HG02870 (cell line): ENCODE data around the gene CDIPT.
"Not testable (repeated sequence)": the region's sequence is repeated elsewhere in the genome, so short reads cannot be mapped to it uniquely, and the experiment has no call there.

Experiments
- ATAC-seq: cut with Tn5 transposase; IDR thresholded peaks from one replicate; pipeline ENCODE4 v1.9.1; 2021; ENCODE audit warnings: mild to moderate bottlenecking, moderate library complexity; ENCODE audit not compliant: unreplicated experiment

The CDIPT gene

DNA sequence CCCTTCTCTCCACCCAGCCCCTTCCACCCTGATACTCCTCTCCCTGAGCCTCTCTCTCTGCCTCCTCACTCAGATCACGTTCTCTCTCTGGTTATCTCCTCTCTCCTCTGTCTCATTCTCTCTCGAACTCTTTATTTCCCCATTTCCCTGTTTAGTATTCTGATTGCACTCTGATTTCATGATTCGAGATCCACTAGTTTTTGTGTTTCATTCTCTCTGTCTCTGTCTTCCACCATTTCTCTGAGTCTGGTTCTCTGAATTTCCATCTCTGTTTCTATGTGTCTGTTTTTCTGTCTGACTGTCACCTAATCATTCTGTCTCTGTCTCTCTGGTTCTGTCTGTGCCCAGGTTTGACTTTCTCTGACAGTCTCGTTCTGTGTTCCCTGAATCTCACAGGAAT lies 34.3 kb upstream of the CDIPT start:
- no peak for ATAC-seq

DNA sequence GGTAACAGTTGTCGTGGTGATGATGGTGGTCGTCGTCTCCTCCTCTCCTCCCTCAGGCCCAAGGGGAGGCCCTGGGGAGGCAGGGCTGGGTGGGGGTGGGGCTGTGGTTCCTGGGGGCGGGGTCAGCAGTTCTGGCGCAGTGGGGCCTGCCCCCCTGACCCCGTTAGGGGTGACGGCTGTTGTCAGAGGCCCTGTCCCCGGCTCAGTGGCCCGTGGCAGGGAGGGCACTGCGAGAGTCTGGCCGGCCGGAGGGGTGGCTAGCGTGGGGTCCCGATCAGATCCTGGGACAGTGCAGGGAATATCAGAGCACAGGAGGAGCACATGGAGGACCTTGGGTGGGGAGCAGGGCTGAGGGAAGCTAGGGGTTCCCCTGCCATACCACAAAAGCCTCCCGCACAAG lies 33.8 kb upstream of the CDIPT start:
- no peak for ATAC-seq

DNA sequence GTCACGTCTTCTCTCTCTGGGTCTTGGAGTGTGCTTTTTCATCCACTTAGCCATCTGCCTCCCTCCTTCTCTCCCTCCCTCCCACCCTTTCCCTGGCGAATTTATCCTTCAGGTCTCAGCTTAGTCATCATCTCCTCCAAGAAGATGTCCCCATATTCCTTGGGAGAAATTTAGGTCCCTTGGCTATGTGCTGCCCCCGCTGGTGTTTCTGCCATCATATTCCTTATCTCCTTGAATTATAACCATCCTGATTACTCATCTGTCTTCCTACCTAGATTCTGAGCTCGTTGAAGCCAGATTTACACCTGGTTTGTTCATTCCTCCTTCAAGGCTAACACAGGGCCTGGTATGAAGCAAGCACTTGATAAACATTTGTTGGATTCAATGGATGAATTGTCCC lies 31.3 kb upstream of the CDIPT start:
- no peak for ATAC-seq

- ATAC-seq = no peak
These were observed 30.5 kb upstream of the CDIPT start for GRCh38 chr16:29893553-29893952.

- ATAC-seq = no peak
These were observed 29.4 kb upstream of the CDIPT start for GRCh38 chr16:29892458-29892813.

GRCh38 chr16:29891525-29892457 lies 28.8 kb upstream of the CDIPT start:
- ATAC-seq = no peak

DNA sequence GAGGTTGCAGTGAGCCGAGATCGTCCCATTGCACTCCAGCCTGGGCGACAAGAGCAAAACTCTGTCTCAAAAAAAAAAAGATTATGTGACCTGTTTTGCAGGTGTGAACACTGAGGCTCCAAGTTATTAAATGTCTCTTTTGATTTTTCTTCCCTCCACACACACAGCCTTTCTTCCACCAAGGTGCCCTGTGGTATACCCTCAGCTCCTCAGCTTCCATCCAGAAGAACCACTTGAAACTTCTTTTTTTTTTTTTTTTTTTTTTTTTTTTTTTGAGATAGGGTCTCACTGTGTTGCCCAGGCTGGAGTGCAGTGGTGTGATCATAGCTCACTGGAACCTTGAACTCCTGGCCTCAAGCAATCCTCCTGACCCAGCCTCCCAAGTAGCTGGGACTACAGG lies 26.3 kb upstream of the CDIPT start:
- not testable (repeated sequence) for ATAC-seq

DNA sequence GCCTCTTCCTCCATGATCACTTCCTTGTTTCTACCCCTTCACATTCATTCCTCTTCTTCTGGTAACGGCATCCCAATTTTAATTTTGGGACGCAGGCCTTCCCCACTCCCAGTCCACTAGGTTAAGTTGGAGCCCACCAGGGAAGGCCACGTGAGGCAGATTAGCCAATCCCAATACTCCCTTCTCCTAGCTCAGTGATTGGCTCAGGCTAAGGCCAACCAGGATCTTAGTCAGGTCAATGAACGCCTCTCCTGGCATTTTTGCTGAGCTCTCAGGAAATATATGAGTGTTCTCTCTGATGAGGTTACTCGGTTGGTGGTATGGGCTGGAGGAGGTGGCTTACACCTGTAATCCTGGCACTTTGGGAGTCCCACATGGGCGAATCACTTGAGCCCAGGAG lies 21.0 kb upstream of the CDIPT start:
- no peak for ATAC-seq

DNA sequence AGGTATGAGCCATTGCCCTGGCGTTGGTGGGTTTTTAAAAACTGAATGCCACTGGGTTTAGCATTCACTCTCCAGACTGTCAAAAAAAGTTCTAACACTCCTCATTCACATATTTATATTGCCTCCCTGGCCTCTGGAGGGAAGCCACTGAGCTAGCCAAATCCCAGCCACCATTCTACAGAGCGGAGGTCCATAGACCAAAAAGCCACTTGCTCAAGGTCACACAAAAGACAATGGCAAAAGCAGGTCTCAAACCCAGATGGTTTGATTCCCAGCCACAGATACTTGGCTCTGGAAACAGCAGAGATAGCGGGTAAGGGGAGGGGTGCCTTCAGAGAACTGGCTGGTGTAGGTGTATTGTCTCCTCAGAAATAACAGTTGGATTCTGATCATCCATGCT lies 18.0 kb upstream of the CDIPT start:
- ATAC-seq = no peak

- no peak for ATAC-seq
These were observed 15.1 kb upstream of the CDIPT start for GRCh38 chr16:29878172-29878571.

DNA sequence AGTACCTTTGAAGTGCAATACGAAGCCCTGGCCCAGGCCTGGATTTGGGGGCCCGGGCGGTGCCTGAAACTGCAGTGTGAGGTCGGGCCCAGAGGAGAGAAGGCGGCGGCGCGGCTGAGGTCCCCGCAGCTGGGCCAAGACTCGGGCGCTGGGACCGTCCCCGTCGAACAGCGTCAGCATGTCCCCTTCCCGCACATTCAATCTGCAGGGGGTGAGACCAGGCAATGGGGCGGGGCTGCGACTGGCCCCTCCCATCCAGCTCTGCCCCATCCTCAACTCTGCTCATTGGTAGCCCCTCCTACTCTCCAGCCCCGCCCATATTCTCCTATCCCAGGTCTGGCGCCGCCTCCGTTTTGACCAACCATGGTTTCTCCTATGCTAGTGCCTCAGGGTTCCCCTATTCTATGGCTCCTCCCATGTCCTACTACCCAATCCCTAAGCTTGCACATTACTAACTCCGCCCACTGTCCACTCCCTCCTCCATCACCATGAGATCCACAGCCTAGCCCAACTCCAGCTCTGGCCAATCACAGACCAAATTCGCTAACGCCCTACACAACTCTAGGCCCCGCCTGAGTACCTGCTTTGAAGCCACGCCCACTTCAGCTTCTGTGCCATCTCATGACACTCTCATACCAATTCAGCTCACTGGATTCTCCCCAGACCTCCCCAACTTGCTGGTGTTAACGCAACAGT lies 14.4 kb upstream of the CDIPT start:
- ATAC-seq = no peak

GRCh38 chr16:29876594-29877249 lies 13.7 kb upstream of the CDIPT start:
- no peak for ATAC-seq

DNA sequence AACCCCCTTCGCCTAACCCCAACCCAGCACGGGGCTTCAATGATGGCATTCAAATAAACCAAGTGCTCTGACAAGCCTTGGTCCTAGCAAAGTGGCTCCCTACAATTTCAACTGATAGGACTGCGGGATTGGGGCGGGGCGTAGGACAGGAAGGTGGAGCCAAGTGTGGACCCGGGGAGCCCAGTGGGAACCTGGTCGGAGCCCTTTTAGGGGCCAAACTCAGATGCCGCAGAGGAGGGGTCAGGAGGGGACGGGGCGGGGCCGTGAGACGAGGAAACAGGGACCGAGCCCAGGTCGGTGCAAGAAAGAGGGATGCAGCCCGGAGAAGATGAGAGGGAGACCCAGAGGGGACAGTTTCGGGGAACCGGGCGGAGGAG lies 13.2 kb upstream of the CDIPT start:
- ATAC-seq = no peak

- ATAC-seq = no peak
These were observed 12.2 kb upstream of the CDIPT start for GRCh38 chr16:29875206-29875605.

- ATAC-seq = no peak
These were observed 10.3 kb upstream of the CDIPT start for GRCh38 chr16:29873319-29873718.

DNA sequence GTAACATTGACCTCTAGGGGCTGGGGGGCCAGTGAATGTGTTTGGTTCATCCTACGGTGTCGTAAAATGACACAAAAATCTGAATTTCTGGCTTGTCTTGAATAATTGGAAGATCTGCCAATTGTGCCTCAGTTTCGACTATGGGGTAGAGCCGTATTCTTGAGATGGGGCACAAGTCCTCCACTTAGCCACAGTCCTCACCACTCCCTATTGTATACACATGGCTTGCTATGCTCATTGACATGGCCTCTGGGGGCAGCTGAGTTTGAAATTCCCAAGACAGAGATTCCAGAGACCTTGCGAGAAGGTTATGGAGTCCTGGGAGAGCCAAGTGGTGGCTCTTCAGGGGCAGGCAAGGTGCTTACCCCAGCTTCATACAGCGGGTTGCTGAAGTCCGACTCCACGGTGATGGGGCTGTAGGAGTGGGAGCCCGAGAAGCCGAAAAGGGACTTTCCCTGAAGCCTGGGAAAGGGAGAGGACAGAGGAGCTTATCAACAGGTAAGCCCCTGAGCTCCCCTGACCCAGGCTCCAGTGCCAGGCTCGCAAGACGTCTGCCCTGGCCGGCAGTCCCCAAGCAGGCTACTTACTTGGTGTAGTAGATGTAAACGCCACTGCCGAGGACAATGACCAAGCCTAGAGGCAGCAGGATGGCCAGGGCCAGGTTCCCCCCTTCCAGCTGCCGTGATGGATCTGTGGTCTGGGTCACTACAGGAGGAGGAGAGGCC lies 9.0 kb upstream of the CDIPT start:
- ATAC-seq = no peak

- not testable (repeated sequence) for ATAC-seq
These were observed 6.0 kb upstream of the CDIPT start for GRCh38 chr16:29869067-29869466.

GRCh38 chr16:29868396-29869009 lies 5.5 kb upstream of the CDIPT start:
- no peak for ATAC-seq

- ATAC-seq = no peak
These were observed 1.2 kb upstream of the CDIPT start for GRCh38 chr16:29864205-29864604.

- no peak for ATAC-seq
These were observed 601 bp upstream of the CDIPT start for GRCh38 chr16:29863669-29863984.

DNA sequence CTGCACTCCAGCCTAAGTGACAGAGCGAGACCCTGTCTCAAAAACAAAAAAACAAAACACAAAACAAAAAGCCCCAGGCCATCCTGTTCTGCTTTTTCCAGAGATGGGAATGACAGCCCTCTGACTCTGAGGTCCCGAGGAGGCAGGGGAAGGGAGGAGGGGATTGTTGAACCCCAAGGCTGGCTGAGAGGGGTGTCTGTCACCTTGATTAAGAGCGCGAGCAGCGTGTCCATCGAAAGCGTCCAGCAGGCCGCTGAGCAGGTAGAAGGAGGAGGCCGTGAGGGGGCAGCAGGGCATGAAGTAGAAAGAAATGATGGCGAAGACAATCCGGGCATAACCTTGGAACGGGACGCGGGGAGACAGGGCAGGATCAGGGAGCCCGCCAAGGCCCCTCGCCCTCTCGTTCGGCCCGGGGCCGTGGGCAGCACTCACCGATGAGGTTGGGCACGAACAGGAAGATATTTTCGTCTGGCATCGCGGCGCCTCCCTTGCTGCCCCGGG lies 593 bp downstream of the CDIPT start:
- ATAC-seq = no peak
